IMR-90 (cell line): ENCODE measurements around the gene SWAP70. TPM values are rescaled to one million over a fixed set of nuclear protein-coding genes. Genes with fewer than 3 reads are reported as not detected.

Experiments
- ATAC-seq: fragments of 200-7000 bp; cut with Tn5 transposase; 2 replicates; pipeline ENCODE4 v1.9.1; 2020; ENCODE audit warnings: low read depth, mild to moderate bottlenecking, moderate library complexity
- BruUV-seq: library from RNA; stranded (reverse); fragments of 400-500 nt; replicated peaks from 2 replicates; lab custom pipeline; 2021; lab: Mats Ljungman, UMichigan
- CTCF ChIA-PET: fragments of 300-600 bp; formaldehyde crosslinking; extraction: SDS; loops from one replicate; lab custom pipeline; 2021; ENCODE audit warnings: antibody characterized with exemption; lab: Yijun Ruan, JAX
- POLR2A ChIA-PET: fragments of 300-600 bp; sonication (Branson Sonifier 250); formaldehyde crosslinking; loops from one replicate; lab custom pipeline; 2022; ENCODE audit warnings: antibody characterized with exemption; ENCODE audit not compliant: unreplicated experiment; lab: Charles Lee
- DNase-seq: peaks from one replicate; pipeline ENCODE4 v3.0.0; 2013
- H2AFZ ChIP-seq: replicated peaks from 2 replicates; pipeline ENCODE3; 2013; ENCODE audit warnings: low read length, mild to moderate bottlenecking; ENCODE audit not compliant: poor library complexity
- H2AK5ac ChIP-seq: 2 replicates; pipeline ENCODE4 v1.6.1; 2013; ENCODE audit warnings: low read depth, low read length, inconsistent platforms
- H2AK9ac ChIP-seq: replicated peaks from 2 replicates; pipeline ENCODE3; 2013; ENCODE audit warnings: mild to moderate bottlenecking, low read depth, low read length, moderate library complexity; ENCODE audit not compliant: poor library complexity
- H2BK120ac ChIP-seq: 2 replicates; pipeline ENCODE4 v1.6.1; 2013; ENCODE audit warnings: low read depth, low read length, inconsistent platforms
- H2BK15ac ChIP-seq: 3 replicates; pipeline ENCODE4 v1.6.1; 2013; ENCODE audit warnings: low read depth, low read length, inconsistent platforms
- H2BK20ac ChIP-seq: 2 replicates; pipeline ENCODE4 v1.6.1; 2013; ENCODE audit warnings: low read depth, mild to moderate bottlenecking, inconsistent platforms, low read length, moderate library complexity
- H2BK5ac ChIP-seq: 2 replicates; pipeline ENCODE4 v1.6.1; 2013; ENCODE audit warnings: mild to moderate bottlenecking, low read depth, low read length, inconsistent platforms; ENCODE audit not compliant: poor library complexity, severe bottlenecking
- H3K14ac ChIP-seq: replicated peaks from 2 replicates; pipeline ENCODE4 v1.6.1; 2013; ENCODE audit warnings: low read depth, low read length, inconsistent platforms
- H3K18ac ChIP-seq: 2 replicates; pipeline ENCODE4 v1.6.1; 2013; ENCODE audit warnings: low read depth, low read length, control low read depth
- H3K23ac ChIP-seq: 2 replicates; pipeline ENCODE4 v1.6.1; 2013; ENCODE audit warnings: low read depth, low read length, inconsistent platforms
- H3K27ac ChIP-seq: 2 replicates; pipeline ENCODE4 v1.5.1; 2013; ENCODE audit warnings: mild to moderate bottlenecking, control low read depth, low read length; ENCODE audit not compliant: insufficient read depth
- H3K27me3 ChIP-seq: 2 replicates; pipeline ENCODE4 v1.6.1; 2013; ENCODE audit warnings: low read length; ENCODE audit not compliant: control insufficient read depth, insufficient read depth
- H3K36me3 ChIP-seq: 2 replicates; pipeline ENCODE4 v1.6.1; 2013; ENCODE audit warnings: low read length, mixed read lengths; ENCODE audit not compliant: control insufficient read depth, insufficient read depth
- H3K4ac ChIP-seq: 2 replicates; pipeline ENCODE4 v1.6.1; 2013; ENCODE audit warnings: low read depth, low read length, inconsistent platforms
- H3K4me1 ChIP-seq: 2 replicates; pipeline ENCODE4 v1.6.1; 2013; ENCODE audit warnings: low read length, mixed read lengths; ENCODE audit not compliant: control insufficient read depth, insufficient read depth
- H3K4me2 ChIP-seq: 2 replicates; pipeline ENCODE4 v1.6.1; 2013; ENCODE audit warnings: low read depth, mild to moderate bottlenecking, control low read depth, low read length, moderate library complexity
- H3K4me3 ChIP-seq: 2 replicates; pipeline ENCODE4 v1.5.1; 2013; ENCODE audit warnings: low read depth, mild to moderate bottlenecking, control low read depth, low read length, moderate library complexity; ENCODE audit not compliant: insufficient read depth
- H3K56ac ChIP-seq: 2 replicates; pipeline ENCODE4 v1.6.1; 2013; ENCODE audit warnings: low read length, inconsistent platforms; ENCODE audit not compliant: insufficient read depth; ENCODE audit errors: extremely low read depth
- H3K79me1 ChIP-seq, 2 experiments: 2 replicates each; pipeline ENCODE4 v1.6.1; 2013; ENCODE audit warnings: low read length in 2 of 2, inconsistent platforms in 1 of 2, low read depth in 1 of 2
- H3K9ac ChIP-seq: 2 replicates; pipeline ENCODE4 v1.6.1; 2013; ENCODE audit warnings: low read depth, low read length, control low read depth
- H3K9me1 ChIP-seq: 2 replicates; pipeline ENCODE4 v1.6.1; 2013; ENCODE audit warnings: low read length, inconsistent platforms; ENCODE audit not compliant: insufficient read depth
- H3K9me3 ChIP-seq: 2 replicates; pipeline ENCODE4 v1.6.1; 2013; ENCODE audit warnings: low read length; ENCODE audit not compliant: control insufficient read depth, insufficient read depth
- H4K20me1 ChIP-seq: 2 replicates; pipeline ENCODE4 v1.6.1; 2013; ENCODE audit warnings: low read length, inconsistent platforms; ENCODE audit not compliant: insufficient read depth
- H4K5ac ChIP-seq: 2 replicates; pipeline ENCODE4 v1.6.1; 2013; ENCODE audit warnings: mild to moderate bottlenecking, low read depth, low read length, control low read depth
- H4K8ac ChIP-seq, 2 experiments: 2 replicates each; pipeline ENCODE4 v1.6.1; 2013; ENCODE audit warnings: low read depth in 2 of 2, low read length in 2 of 2, control low read depth in 1 of 2, inconsistent platforms in 1 of 2
- H4K91ac ChIP-seq: 2 replicates; pipeline ENCODE4 v1.6.1; 2013; ENCODE audit warnings: low read depth, low read length, inconsistent platforms; ENCODE audit not compliant: insufficient read depth
- BHLHE40 ChIP-seq: fragments of 150-350 bp; IDR thresholded peaks from 2 replicates; pipeline ENCODE4 v1.6.1; 2016; ENCODE audit warnings: mild to moderate bottlenecking, low read depth, low read length
- CEBPB ChIP-seq: IDR thresholded peaks from 2 replicates; pipeline ENCODE4 v1.6.1; 2012; ENCODE audit warnings: low read depth, low read length, improper control_type of control experiment
- CHD1 ChIP-seq: IDR thresholded peaks from 2 replicates; pipeline ENCODE4 v1.6.1; 2012; ENCODE audit warnings: low read depth, low read length, improper control_type of control experiment
- ELK1 ChIP-seq: fragments of 150-350 bp; IDR thresholded peaks from 2 replicates; pipeline ENCODE4 v1.6.1; 2016; ENCODE audit warnings: low read depth, mild to moderate bottlenecking, low read length, moderate library complexity, borderline replicate concordance
- FOS ChIP-seq: fragments of 150-350 bp; IDR thresholded peaks from 2 replicates; pipeline ENCODE4 v1.6.1; 2016; ENCODE audit warnings: low read depth, low read length
- MAFK ChIP-seq: IDR thresholded peaks from 2 replicates; pipeline ENCODE4 v1.6.1; 2012; ENCODE audit warnings: low read depth, low read length, improper control_type of control experiment
- MAZ ChIP-seq: IDR thresholded peaks from 2 replicates; pipeline ENCODE4 v1.6.1; 2012; ENCODE audit warnings: low read depth, mild to moderate bottlenecking, low read length, improper control_type of control experiment, moderate library complexity, borderline replicate concordance
- MXI1 ChIP-seq: IDR thresholded peaks from 2 replicates; pipeline ENCODE4 v1.6.1; 2012; ENCODE audit warnings: low read depth, mild to moderate bottlenecking, low read length, moderate library complexity, borderline replicate concordance
- NFE2L2 ChIP-seq: fragments of 150-350 bp; IDR thresholded peaks from 2 replicates; pipeline ENCODE4 v1.6.1; 2016; ENCODE audit warnings: low read depth, mild to moderate bottlenecking, low read length
- POLR2A ChIP-seq: IDR thresholded peaks from 2 replicates; pipeline ENCODE4 v1.6.1; 2012; ENCODE audit warnings: mild to moderate bottlenecking, low read depth, low read length
- RAD21 ChIP-seq: IDR thresholded peaks from 2 replicates; pipeline ENCODE4 v1.6.1; 2012; ENCODE audit warnings: low read length, improper control_type of control experiment
- RCOR1 ChIP-seq: IDR thresholded peaks from 2 replicates; pipeline ENCODE4 v1.6.1; 2012; ENCODE audit warnings: mild to moderate bottlenecking, low read length, improper control_type of control experiment; ENCODE audit not compliant: insufficient replicate concordance
- RFX5 ChIP-seq: IDR thresholded peaks from 2 replicates; pipeline ENCODE4 v1.8.0; 2012; ENCODE audit warnings: low read depth, mild to moderate bottlenecking, low read length, moderate library complexity
- SMC3 ChIP-seq: fragments of 150-350 bp; IDR thresholded peaks from 2 replicates; pipeline ENCODE4 v1.6.1; 2016; ENCODE audit warnings: low read depth, mild to moderate bottlenecking, antibody characterized with exemption, low read length, moderate library complexity
- USF2 ChIP-seq: fragments of 150-350 bp; IDR thresholded peaks from 2 replicates; pipeline ENCODE4 v1.6.1; 2017; ENCODE audit warnings: mild to moderate bottlenecking, antibody characterized with exemption, low read length, low read depth
- WGBS, 2 experiments: methylation state at CpG; one replicate each; pipeline versions ENCODE4 v1.1.5 to v1.1.7; 2013; ENCODE audit warnings: missing lambda C conversion rate in 2 of 2; ENCODE audit not compliant: insufficient read length in 1 of 2; ENCODE audit errors: extremely low coverage in 2 of 2; 5-methylcytosine and 5-hydroxymethylcytosine counted together
- dilution Hi-C: fragments of 300-500 bp; cut with HindIII; formaldehyde crosslinking; loops from one replicate; pipeline ENCODE4 v1.14.3; 2018; ENCODE audit warnings: low sequenced_read_pairs; ENCODE audit not compliant: unreplicated experiment
- in situ Hi-C: fragments of 300-500 bp; cut with MboI; formaldehyde crosslinking; loops from 3 replicates; pipeline ENCODE4 v1.14.3; 2019; ENCODE audit warnings: low sequenced_read_pairs, inconsistent platforms, mixed read lengths
- intact Hi-C: fragments of 100-400 bp; cut with micrococcal nuclease; formaldehyde crosslinking; loops from 2 replicates; pipeline ENCODE4 v1.10.0; 2022
- polyA plus RNA-seq, 3 experiments: library from polyadenylated mRNA; depleted of rRNA; stranded (reverse); fragments of >200 nt; gene quantifications; 2 replicates each; pipeline ENCODE4 v1.2.3, GENCODE V29; 2012; ENCODE audit warnings: low replicate concordance in 1 of 3
- total RNA-seq: library from RNA; depleted of rRNA; stranded (reverse); fragments of >200 nt; gene quantifications from 2 replicates; pipeline ENCODE4 v1.2.3, GENCODE V29; 2012
- TF ChIP-seq, protein P1 (sequence below): conservative IDR thresholded peaks from 2 replicates; pipeline ENCODE4 v1.5.1; 2012; ENCODE audit warnings: mild to moderate bottlenecking, low read depth, low read length, improper control_type of control experiment

The SWAP70 gene
- total and polyA plus RNA-seq, 2 of the 4 experiments (the other 2 are of a cell fraction): 15.5 to 19.9 TPM

DNA sequence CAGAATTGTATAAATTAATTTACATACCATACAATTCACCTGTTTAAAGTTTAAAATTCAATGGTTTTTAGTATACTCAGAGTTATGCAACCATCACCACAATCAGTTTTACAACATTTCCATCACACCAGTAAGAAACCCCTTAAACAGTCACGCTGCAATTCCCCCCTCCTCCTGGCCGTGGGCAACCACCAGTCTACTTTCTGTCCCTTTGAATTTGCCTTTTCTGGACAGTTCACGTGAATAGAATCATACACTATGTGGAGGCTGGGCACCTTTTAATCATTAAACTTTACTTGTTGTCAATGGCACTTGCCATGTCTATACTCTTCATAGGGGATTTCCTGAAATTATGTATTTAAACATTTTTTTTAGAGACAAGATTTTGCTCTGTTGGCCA lies 20.1 kb upstream of the SWAP70 start:
- no peak overlapping the region for H3K14ac ChIP-seq
- H3K27me3 ChIP-seq: no peaks in the 10 kb centered on the region
- H3K9me3 ChIP-seq: no peaks in the 10 kb centered on the region
- no peak overlapping the region for H2AFZ ChIP-seq
- no peaks in the 10 kb centered on the region for H3K9me1 ChIP-seq
- H2BK5ac ChIP-seq: no peak overlapping the region
- DNase-seq (no peak), ATAC-seq (no peak)
- in situ Hi-C loops (no loop called here), dilution Hi-C loops (no loop called here), intact Hi-C loops (no loop called here)
- no peaks in the 10 kb centered on the region for H3K79me1 ChIP-seq
- POLR2A ChIA-PET: no interaction called here
- no peak overlapping the region for H3K23ac ChIP-seq
- H3K56ac ChIP-seq: no peak overlapping the region
- no peak overlapping the region for H4K5ac ChIP-seq
- WGBS, 2 experiments: 70% methylated on average over 2 of the region's 3 CpGs; no CpG with 5 or more reads in 1 of the 2 experiments
- H3K4me2 ChIP-seq: no peak overlapping the region
- no peaks in the 10 kb centered on the region for H3K36me3 ChIP-seq
- CTCF ChIA-PET: no interaction called here
- H4K91ac ChIP-seq: no peak overlapping the region
- H2BK15ac ChIP-seq: no peak overlapping the region
- H3K27ac ChIP-seq: no peak overlapping the region
- H2AK5ac ChIP-seq: no peak overlapping the region
- H2BK120ac ChIP-seq: no peak overlapping the region
- no peak overlapping the region for H3K4ac ChIP-seq
- no peaks in the 10 kb centered on the region for H4K20me1 ChIP-seq
- no peak overlapping the region for H3K9ac ChIP-seq
- no peaks in the 10 kb centered on the region for H3K4me1 ChIP-seq
- H3K18ac ChIP-seq: no peak overlapping the region
- H2BK20ac ChIP-seq: no peak overlapping the region
- BruUV-seq: no TSS peak
- H3K4me3 ChIP-seq: no peak overlapping the region
- H2AK9ac ChIP-seq: no peak overlapping the region
- H4K8ac ChIP-seq: no peak overlapping the region
- TF ChIP-seq POLR2A (no peak), MAZ (no peak), RAD21 (no peak), FOS (no peak), RFX5 (no peak), RCOR1 (no peak), NFE2L2 (no peak), SMC3 (no peak), MXI1 (no peak), USF2 (no peak), ELK1 (no peak), CHD1 (no peak), BHLHE40 (no peak), MAFK (no peak), CEBPB (no peak)
- TF ChIP-seq, protein P1, sequence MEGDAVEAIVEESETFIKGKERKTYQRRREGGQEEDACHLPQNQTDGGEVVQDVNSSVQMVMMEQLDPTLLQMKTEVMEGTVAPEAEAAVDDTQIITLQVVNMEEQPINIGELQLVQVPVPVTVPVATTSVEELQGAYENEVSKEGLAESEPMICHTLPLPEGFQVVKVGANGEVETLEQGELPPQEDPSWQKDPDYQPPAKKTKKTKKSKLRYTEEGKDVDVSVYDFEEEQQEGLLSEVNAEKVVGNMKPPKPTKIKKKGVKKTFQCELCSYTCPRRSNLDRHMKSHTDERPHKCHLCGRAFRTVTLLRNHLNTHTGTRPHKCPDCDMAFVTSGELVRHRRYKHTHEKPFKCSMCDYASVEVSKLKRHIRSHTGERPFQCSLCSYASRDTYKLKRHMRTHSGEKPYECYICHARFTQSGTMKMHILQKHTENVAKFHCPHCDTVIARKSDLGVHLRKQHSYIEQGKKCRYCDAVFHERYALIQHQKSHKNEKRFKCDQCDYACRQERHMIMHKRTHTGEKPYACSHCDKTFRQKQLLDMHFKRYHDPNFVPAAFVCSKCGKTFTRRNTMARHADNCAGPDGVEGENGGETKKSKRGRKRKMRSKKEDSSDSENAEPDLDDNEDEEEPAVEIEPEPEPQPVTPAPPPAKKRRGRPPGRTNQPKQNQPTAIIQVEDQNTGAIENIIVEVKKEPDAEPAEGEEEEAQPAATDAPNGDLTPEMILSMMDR: no peak
